Stimulated activated CD8-positive, alpha-beta memory T cell treated with anti-CD3 and anti-CD28 coated beads, Interleukin-15, amount 100 ng/mL, for 48 hours (primary cell): ENCODE data around the gene SLC30A9.

ENCODE experiments used
- DNase-seq, 2 donors: peaks; one replicate each; pipeline ENCODE4 v3.0.0-alpha.2; 2020; ENCODE audit warnings: low read depth in 2 of 2

Gene SLC30A9

DNA sequence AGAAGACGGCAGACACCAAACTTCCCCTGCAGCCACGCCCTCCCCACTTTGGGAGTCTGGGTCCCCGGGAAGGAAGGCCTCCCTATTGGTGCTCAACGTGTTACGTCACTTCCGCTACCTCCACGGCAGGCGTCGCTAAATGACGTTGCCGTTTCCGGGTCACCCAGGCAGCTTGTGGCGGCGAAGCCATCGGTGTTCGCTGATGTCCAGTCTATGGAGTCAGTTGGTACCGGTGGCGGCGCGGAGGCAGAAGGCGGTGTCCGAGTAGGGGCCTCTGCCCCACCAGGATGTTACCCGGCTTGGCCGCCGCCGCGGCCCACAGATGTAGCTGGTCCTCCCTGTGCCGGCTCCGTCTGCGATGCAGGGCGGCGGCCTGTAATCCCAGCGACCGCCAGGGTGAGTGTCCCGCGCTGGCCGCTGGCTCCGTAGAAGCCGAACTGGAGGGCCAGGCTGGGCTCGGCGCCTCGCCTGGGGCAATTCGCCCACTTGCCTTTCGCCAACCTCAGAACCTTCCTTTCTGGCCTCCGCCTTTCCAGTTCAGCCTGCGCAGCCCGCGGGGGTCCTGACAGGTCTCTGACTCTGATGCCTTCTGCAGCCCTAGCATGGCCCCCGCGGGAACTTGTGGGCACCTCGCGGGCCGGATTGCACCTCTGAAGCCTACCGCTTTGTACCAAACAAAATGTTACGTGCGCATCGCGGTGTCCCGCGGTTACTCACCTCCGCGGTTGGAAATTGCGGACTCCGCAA lies at the start of gene SLC30A9:
SLC30A9 (plus strand) TSS at position 166 of the 747 bp plus-strand sequence; CDS start at position 288, 122 bp downstream.
- DNase-seq: peak; percentile 85 to 86

DNA sequence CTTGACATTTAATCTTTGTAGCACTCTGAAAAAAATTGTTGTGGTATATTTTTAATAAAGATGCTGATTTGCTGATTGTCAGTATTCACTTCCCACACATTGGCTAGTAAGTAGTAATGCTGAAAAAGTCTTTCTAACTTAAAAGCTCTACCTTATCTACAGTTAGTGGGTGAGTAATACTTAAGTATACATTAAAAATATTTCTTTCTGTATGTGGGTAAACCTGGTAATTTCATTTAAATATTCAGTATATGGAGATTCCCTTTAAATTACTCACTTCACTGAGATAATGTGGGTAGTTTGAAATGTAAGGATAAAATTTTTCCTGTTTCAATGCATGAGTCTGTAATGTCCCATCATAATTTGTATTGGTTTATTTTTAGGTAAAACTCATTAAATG lies 49.5 kb upstream of the SLC30A9 start:
- no peak for DNase-seq

DNA sequence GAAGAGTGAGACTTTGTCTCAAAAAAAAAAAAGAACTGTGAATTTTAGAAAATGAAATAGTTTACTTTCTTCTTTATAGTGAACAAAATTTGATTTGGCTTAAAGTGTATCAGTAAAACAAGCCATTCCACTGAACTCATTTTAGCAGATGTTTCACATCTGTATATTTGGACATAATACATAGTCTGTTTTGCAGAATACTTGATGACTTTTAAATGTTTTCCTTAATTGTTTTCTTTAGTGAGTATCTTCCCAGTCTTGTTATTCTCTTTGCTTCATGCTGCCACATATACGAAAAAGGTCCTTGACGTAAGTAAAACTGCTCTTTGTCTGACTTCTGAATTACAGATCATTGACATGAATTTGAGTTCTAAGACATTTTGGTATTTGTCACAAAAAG lies 46.8 kb upstream of the SLC30A9 start:
- no peak for DNase-seq

DNA sequence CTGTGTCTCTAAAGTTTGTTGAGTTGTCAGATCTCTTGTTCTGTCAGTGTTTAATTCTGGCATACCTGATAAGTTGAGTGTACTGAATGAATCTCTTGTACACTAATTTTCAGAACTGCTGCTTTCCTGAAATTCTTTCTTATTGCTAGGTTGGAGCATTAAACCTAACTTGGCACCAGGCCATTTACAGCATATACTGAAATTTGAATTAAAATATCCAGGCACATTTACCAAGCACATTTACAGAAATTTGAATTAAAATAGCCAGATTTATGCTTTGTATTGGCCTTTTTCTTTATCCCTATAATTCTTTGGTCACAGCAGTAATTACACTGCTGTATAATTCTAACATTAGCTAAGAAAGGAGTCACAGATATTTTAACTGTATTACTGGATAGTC lies 46.2 kb upstream of the SLC30A9 start:
- no peak for DNase-seq

DNA sequence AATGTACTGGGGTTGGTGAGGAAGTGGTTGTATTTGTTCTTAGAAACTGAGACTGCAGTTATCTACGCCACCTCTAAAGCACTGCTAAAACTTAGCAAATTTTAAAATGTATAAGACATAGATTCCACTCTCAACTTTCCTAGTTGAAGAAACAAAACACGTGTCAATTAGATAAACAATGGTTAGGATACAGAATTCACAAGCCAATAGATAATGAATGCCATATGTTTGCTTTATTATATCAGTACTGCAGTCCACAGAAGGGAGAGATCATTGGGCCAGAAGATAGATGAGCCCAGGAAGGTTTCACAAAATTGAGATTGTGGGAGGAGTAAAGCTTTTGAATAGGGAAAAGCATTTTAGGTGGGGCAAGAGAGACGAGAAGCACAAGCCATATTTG lies 40.8 kb upstream of the SLC30A9 start:
- DNase-seq: no peak

DNA sequence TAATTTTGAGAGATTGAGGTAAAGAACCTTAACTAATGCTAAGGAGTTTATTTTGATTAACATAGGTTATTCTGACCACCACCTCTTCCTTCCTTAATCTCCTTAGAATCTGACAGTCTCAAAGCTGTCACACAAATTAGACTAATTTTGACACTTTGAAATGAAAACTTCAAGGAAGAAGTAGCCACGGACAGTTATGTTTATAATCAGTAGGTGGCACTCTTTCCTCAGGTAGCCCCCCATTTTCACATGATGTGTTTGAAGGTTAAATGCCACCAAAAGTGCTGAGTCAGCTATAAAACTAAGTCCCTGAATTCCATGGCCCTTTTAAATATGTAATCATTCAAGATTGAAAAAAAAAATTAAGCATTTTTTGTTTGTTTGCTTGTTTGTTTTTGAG lies 32.7 kb upstream of the SLC30A9 start:
- no peak for DNase-seq

DNA sequence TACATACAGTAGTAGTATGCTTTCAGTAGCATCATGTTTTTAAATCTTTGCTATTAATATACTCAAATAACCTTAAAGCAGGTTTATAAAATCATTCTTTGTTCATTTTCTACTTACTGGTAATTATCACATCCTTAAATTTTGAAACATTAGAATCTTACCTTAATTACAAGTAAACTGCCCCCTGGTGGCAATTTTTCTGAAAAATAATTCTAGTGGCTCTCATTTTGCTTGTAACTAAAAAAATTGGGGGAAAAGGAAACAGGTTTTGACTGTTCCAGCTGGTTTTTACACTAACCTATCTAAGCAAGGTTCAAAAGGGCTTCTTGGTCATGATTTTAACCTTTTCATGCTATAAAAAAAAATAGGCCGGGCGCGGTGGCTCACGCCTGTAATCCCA lies 27.2 kb upstream of the SLC30A9 start:
- DNase-seq: no peak

DNA sequence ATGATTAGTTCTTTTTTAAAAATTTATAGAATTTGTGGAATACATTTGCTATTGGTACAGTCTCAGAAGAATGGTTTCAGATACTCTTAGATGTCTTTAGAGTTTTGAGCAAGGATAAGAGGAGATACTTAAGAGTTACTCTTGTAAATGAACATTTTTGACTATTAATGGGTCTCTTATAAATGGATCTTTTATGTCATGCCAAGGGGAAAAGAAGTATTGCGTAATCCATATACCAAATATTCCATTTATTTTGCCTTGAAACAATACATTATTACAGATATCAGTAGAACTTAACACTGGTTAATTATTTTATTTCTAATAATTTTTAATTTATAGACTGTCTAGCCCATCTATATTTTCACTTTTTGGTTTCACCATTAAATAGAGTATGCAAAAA lies 25.9 kb upstream of the SLC30A9 start:
- DNase-seq: no peak

DNA sequence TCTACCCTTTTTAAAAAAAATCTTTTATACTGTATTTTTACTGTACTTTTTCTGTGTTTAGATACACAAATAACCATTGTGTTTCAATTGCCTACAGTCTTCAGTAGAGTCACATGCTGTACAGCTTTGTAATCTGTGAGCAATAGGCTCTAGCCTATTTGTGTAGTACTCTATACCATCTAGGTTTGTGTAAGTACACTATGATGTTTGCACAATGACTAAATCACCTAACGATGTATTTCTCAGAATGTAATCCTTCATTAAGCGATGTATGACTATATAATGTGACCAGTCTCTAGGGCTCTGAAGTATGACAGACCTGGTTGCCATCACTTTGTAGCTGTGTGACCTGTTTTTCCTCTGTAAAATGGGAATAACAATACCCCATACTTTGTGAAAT lies 22.9 kb upstream of the SLC30A9 start:
- no peak for DNase-seq

DNA sequence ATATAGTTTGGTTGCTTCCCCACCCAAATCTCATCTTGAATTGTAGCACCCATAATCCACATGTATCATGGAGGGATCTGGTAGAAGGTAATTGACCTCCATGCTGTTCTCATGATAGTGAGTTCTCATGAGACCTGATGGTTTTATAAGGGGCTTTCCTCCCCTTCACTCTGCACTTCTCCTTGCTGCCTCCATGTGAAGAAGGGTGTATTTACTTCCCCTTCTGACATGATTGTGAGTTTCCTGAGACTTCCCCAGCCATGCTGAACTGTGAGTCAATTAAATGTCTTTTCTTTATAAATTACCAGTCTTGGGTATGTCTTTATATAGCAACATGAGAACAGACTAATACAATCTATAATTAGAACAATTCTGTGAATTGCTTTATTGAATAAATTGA lies 20.7 kb upstream of the SLC30A9 start:
- DNase-seq: no peak

DNA sequence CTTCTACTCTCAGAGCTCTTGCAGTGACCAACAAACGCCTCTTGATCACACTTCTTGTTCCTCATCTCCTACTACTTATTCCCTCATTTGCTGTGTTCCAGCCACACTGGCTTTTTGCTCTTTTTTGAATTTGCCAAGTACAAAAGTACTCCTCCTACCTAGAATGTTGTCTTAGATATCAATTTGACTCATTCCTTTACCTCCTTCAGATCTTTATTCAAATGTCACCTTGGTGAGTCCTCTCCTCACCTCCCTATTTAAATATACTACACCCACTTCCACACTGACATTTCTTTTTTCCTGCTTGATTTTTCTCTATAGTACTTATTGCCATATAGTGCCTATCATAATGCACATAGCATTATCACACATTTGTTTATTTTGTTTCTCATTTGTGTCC lies 15.0 kb upstream of the SLC30A9 start:
- DNase-seq: no peak

DNA sequence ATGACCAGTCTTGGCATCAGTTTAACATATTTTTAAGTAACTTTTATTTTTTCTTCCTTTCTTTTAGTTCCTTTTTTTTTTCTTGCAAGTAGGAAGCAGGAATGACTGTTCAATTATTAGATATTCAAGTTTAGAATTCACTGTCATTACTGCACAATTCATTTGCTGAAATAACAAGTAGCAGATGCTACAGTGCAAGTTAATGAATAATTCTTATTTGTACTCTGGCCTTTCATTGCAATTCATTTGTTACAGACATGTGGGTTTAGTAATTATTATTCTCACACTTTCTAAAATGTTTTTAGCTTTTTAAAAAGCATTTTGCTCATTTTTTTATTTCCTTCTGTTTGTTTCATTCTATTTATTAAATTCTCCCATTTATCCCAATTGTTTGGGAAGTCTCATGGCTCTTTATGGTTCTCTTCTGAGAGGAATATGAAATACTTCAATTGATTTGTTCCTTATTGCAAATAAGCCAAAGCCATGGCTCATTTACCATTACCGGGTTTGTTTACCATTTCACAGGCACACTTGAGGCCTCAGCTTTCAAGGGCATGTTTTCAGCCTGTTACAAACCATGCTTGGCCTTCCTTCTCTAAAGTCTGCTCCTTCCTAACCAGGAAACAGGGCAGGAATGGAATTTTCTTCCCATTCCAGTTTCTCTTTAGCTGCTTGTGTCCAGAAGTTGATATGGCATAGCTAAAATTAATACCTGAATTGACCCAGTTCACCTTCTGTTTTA lies 13.4 kb upstream of the SLC30A9 start:
- DNase-seq: no peak

DNA sequence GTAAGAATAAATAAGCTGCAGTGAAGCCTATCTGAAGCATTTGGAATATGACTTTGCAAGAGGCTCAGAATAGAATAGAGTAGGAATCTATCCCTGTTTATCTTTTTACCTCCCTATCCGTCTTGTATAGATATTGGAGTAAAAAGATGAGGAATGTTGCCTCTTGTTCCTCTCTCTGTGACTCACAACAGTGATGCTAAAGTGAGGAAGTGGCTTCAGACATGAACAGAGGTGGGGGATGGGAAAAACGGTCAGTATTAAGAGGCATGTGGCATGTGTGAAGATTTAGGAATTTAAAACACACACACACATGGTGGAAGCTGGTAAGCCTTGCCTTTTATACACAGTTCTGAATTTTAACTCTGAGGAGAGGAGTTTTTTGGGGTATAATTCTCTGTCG lies 12.6 kb upstream of the SLC30A9 start:
- no peak for DNase-seq

DNA sequence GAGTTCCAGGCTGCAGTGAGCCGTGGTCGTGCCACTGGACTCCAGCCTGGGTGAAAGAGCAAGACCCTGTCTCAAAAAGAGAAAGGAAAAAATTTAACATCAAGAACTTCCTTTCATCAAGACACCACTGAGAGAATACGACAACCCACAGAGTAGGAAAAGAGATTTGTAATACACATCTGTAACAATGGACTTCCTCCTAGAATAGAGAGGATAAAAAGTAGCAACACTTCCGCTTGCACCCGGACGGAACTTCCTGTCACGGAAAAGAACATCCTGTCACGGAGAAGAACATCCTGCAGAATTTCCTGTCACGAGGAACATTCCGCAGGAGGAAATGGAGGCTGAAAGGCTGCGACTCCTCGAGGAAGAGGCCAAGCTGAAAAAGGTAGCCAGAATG lies 8.9 kb upstream of the SLC30A9 start, which contains the start of gene DCAF4L1:
DCAF4L1 (plus strand) TSS at position 301 of the 400 bp plus-strand sequence; CDS start at position 338, 37 bp downstream.
- no peak for DNase-seq

DNA sequence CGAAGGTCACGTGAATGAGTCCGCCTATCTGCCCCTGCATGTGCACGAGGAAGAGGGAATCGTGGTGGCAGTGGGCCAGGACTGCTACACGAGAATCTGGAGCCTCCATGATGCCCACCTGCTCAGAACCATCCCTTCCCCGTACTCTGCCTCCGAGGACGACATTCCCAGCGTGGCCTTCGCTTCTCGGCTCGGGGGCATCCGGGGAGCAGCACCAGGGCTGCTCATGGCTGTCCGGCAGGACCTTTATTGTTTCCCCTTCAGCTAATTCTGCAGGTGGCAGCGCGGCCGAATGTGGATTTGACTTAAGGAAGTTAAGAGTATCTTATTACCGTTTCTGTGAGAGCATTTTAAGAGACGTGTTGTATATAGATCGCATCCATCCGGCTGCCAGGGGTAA lies 7.6 kb upstream of the SLC30A9 start:
- no peak for DNase-seq

DNA sequence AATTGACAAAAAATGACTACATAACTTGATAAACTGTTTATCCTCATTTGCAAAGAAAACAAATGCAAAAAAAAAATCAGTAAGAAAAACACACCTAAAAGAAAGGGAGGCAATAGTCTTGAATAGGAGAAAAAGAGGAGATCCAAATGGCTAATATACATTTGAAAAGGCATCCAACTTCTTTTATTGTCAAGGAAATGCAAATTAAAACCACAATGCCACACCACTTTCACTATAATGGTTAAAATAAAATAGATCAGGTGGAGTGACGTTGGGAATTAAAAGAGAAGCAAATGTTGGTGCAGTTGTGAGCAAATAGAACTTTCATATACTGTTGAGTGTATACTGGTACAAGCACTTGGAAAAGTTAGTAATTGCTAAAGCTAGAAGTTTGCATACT lies 5.2 kb upstream of the SLC30A9 start:
- no peak for DNase-seq

DNA sequence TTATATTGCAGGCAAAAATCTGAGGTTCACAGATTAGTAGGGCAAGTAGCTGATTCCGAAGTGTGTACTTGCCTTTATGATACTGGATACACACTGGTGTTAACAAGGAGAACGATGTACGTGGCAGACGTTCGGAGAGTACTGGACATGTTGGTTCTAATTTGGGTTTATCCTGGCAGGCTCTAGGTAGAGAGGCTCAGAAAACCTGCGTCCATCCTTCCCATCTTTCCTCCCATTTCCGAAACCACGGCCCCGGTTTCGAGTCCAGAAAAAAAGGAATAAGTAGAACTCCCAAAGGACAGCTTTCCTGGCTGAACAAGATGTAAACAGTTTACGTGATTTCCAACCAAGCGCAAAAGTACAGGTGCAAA lies 351 bp upstream of the SLC30A9 start:
- no peak for DNase-seq

DNA sequence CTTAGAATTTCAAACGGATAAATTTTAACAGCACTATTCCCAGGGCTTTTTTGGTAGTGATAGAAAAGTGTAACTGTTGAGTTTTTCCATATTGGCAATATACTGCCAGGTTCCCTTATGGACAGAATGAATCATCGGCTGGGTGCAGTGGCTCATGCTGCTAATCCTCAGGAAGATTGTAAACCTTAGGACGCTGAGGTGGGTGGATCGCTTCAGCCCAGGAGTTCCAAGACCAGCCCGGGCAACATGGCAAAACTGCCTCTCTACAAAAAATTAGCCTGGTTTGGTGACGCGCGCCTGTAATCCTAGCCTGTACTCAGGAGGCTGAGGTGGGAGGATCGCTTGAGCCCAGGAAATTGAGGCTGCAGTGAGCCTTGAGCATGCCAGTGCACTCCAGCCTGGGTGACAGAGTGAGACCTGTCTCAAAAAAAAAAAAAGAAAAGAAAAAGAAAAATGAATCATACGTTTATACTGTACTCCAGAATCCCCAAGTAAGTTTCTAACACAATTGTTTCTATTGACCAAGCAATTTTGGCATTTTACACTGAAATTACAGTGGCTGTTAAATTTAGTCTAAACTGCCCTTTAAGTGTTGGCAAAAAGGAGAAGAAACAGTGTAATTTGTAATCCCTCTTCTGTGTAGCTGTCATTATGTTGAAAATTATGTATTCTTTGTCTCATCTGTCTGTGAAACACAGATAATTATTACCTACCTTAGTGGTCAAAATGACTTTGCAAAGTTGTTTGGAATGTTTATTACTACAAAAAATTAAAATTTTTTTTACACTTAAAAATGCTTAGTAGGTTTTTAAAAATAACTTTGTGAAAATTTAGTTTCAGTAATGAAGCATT lies 1.8 kb downstream of the SLC30A9 start:
- DNase-seq: no peak

DNA sequence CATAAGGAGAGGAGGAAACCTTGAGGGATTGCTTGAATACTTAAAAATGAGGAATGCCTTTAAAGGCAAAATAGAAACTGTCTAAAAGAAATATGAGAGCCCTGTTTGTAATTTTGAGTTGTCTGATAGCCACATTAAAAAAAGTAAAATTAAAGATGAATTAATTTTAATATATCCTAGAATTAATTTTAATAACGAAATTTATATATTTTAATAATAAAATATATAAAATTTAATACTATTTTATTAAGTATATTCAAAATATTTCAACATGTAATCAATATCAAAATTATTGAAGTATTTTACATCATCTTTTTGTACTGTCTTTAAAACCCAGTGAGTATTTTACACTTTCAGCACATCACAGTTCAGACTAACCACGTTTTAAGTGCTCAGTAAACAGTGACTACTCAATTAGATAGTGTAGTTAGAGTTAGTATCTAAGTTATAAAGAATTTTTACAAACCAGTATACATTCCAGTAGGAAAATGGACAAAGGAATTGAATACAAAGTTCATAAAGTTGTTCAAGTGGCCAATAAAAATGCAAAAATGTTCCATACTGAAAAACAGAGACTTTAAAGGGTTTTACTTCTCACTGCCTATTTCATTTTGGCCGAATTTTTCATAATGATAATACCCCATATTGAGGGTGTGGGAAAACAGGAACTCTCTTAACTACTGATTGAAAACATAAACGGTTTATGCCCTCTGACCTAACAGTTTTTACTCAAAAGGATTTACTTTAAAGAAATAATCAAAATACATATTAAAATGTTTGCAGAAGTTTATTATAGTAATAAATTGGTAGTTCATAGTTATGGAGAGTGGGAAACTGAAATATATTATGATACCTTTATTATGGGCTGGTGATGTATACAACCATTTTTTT lies 2.9 kb downstream of the SLC30A9 start:
- DNase-seq: no peak

DNA sequence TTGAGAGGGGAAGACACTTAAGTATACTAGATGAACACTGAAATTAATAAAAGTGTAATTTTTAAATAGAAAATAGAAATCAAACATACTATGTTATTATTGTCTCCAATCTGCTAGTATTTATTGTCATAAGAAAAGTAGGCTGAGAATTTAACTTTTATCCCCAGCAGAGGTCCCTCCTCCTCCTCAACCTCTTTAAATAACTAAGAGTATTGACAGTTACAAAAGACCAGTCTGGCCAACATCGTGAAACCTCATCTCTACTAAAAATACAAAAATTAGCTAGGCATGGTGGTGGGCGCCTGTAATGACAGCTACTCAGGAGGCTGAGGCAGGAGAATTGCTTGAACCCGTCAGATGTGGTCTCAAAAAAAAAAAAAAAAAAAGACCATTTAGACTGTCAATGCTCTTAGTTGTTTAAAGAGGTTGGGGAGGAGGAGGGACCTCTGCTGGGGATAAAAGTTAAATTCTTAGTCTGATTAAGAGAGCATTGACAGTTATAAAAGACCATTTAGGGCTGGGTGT lies 4.2 kb downstream of the SLC30A9 start:
- DNase-seq: no peak

DNA sequence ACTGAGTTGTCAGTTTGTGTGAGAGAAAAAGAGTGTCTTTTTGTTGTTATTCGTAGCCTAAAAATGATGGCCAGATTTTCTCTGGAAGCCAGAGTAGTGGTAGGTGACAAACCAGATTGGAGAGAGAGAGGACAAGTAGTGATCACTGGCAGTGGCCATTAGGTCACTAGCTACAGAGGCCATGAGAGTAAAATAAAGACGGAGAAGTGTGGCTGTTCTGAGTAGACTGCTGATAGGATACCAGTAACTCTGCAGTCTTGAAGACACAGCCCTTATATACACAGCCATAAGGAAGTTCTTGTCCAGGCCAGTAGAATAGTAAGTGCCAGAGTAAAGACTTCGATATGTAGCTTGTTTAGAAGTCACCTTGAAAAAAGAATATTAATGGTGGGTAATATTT lies 7.7 kb downstream of the SLC30A9 start:
- DNase-seq: no peak
